SK-N-SH treated with all-trans-retinoic acid at 6 μM for 48 hours (cell line): Measurements from ENCODE around the gene RAB3IP.

Experiments
- ATAC-seq: fragments of 200-7000 bp; cut with Tn5 transposase; 3 replicates; pipeline ENCODE4 v1.9.1; 2020; ENCODE audit warnings: mild to moderate bottlenecking, moderate library complexity
- ARNTL ChIP-seq: fragments of 450-650 bp; formaldehyde crosslinking; IDR thresholded peaks from 2 replicates; pipeline ENCODE4 v1.5.0; 2020; ENCODE audit warnings: low read depth, mild to moderate bottlenecking, moderate library complexity, borderline replicate concordance
- BACH2 ChIP-seq: fragments of 250-450 bp; sonication (Bioruptor Pico); IDR thresholded peaks from 2 replicates; pipeline ENCODE4 v1.9.0; 2021; ENCODE audit warnings: mild to moderate bottlenecking, borderline replicate concordance
- CSDC2 ChIP-seq: fragments of 250-450 bp; sonication (Bioruptor Pico); IDR thresholded peaks from 2 replicates; pipeline ENCODE4 v1.5.0; 2020; ENCODE audit warnings: mild to moderate bottlenecking, moderate library complexity
- ESRRG ChIP-seq: fragments of 250-450 bp; sonication (Bioruptor Pico); IDR thresholded peaks from 2 replicates; pipeline ENCODE4 v1.6.1; 2021; ENCODE audit warnings: mild to moderate bottlenecking
- GLIS3 ChIP-seq: fragments of 250-450 bp; sonication (Bioruptor Pico); IDR thresholded peaks from 2 replicates; pipeline ENCODE4 v1.5.0; 2020; ENCODE audit warnings: mild to moderate bottlenecking, moderate library complexity
- ISL1 ChIP-seq: fragments of 250-450 bp; sonication (Bioruptor Pico); IDR thresholded peaks from 2 replicates; pipeline ENCODE4 v2.1.2; 2022; ENCODE audit warnings: mild to moderate bottlenecking, moderate library complexity
- OSR1 ChIP-seq: fragments of 250-450 bp; sonication (Bioruptor Pico); IDR thresholded peaks from 2 replicates; pipeline ENCODE4 v1.8.0; 2022; ENCODE audit warnings: moderate library complexity, mild to moderate bottlenecking, inconsistent platforms
- PATZ1 ChIP-seq: fragments of 250-450 bp; sonication (Bioruptor Pico); IDR thresholded peaks from 2 replicates; pipeline ENCODE4 v1.8.0; 2020; ENCODE audit warnings: mild to moderate bottlenecking, moderate library complexity, borderline replicate concordance
- POU6F1 ChIP-seq: fragments of 250-450 bp; sonication (Bioruptor Pico); IDR thresholded peaks from 2 replicates; pipeline ENCODE4 v1.8.0; 2021; ENCODE audit warnings: low read depth, mild to moderate bottlenecking, moderate library complexity, borderline replicate concordance
- SNAI2 ChIP-seq: fragments of 250-450 bp; sonication (Bioruptor Pico); IDR thresholded peaks from 2 replicates; pipeline ENCODE4 v1.5.0; 2020; ENCODE audit warnings: mild to moderate bottlenecking, moderate library complexity
- TCF4 ChIP-seq: fragments of 250-450 bp; sonication (Bioruptor Pico); IDR thresholded peaks from 2 replicates; pipeline ENCODE4 v1.8.0; 2021; ENCODE audit warnings: mild to moderate bottlenecking, moderate library complexity, borderline replicate concordance
- TOX ChIP-seq: fragments of 250-450 bp; sonication (Bioruptor Pico); IDR thresholded peaks from 2 replicates; pipeline ENCODE4 v1.8.0; 2021; ENCODE audit warnings: mild to moderate bottlenecking, moderate library complexity, borderline replicate concordance
- TSHZ2 ChIP-seq: fragments of 250-450 bp; sonication (Bioruptor Pico); IDR thresholded peaks from 2 replicates; pipeline ENCODE4 v1.5.0; 2020; ENCODE audit warnings: mild to moderate bottlenecking, moderate library complexity
- ZFP3 ChIP-seq: fragments of 250-450 bp; sonication (Bioruptor Pico); IDR thresholded peaks from 2 replicates; pipeline ENCODE4 v1.5.0; 2020; ENCODE audit warnings: mild to moderate bottlenecking, moderate library complexity
- ZFP30 ChIP-seq: fragments of 450-650 bp; formaldehyde crosslinking; IDR thresholded peaks from 2 replicates; pipeline ENCODE4 v1.5.0; 2022; ENCODE audit warnings: mild to moderate bottlenecking, moderate library complexity
- ZNF565 ChIP-seq: fragments of 450-650 bp; formaldehyde crosslinking; conservative IDR thresholded peaks from 2 replicates; pipeline ENCODE4 v1.5.0; 2020; ENCODE audit warnings: low read depth, mild to moderate bottlenecking, moderate library complexity
- ZNF70 ChIP-seq: fragments of 450-650 bp; formaldehyde crosslinking; IDR thresholded peaks from 2 replicates; pipeline ENCODE4 v1.5.0; 2020; ENCODE audit warnings: mild to moderate bottlenecking, moderate library complexity
- ZNF8 ChIP-seq: fragments of 450-650 bp; formaldehyde crosslinking; IDR thresholded peaks from 2 replicates; pipeline ENCODE4 v1.5.0; 2020; ENCODE audit warnings: mild to moderate bottlenecking, moderate library complexity

The RAB3IP gene

GRCh38 chr12:69834147-69834546 is 95.5 kb downstream of the RAB3IP start (continued):
- TF ChIP-seq TSHZ2 (CRISPR knock-in tag) (no peak), ESRRG (CRISPR knock-in tag) (no peak), POU6F1 (no peak), SNAI2 (CRISPR knock-in tag) (no peak)

- TF ChIP-seq OSR1 (CRISPR knock-in tag) (no peak), ZFP30 (CRISPR knock-in tag) (no peak), GLIS3 (CRISPR knock-in tag) (no peak), PATZ1 (no peak), POU6F1 (no peak), TOX (CRISPR knock-in tag) (no peak), ISL1 (CRISPR knock-in tag) (no peak), CSDC2 (CRISPR knock-in tag) (no peak)
- TF ChIP-seq, all 23 proteins: peak for 0
- ATAC-seq, result no peak
These were observed 95.9 kb downstream of the RAB3IP start for GRCh38 chr12:69834576-69834975.

GRCh38 chr12:69835081-69835480 is 96.4 kb downstream of the RAB3IP start:
- no peak for ATAC-seq
- TF ChIP-seq TOX (CRISPR knock-in tag), result no peak
- TF ChIP-seq TSHZ2 (CRISPR knock-in tag), result no peak
- no peak for TF ChIP-seq SNAI2 (CRISPR knock-in tag)
- TF ChIP-seq BACH2 (CRISPR knock-in tag), result no peak
- no peak for TF ChIP-seq ZNF565 (CRISPR knock-in tag)
- no peak for TF ChIP-seq ISL1 (CRISPR knock-in tag)
- TF ChIP-seq ZFP30 (CRISPR knock-in tag), result no peak
- no peak for TF ChIP-seq CSDC2 (CRISPR knock-in tag)
- no peak for TF ChIP-seq ZNF70 (CRISPR knock-in tag)
- TF ChIP-seq TCF4 (CRISPR knock-in tag), result no peak
- no peak for TF ChIP-seq ZNF8 (CRISPR knock-in tag)
- no peak for TF ChIP-seq ZFP3 (CRISPR knock-in tag)
- TF ChIP-seq ARNTL (CRISPR knock-in tag), result no peak
- no peak for TF ChIP-seq ESRRG (CRISPR knock-in tag)
- TF ChIP-seq OSR1 (CRISPR knock-in tag), result no peak
- TF ChIP-seq, all 23 proteins: peak for 0
